NCI-H1694 treated with DMSO at 0.1 percent for 48 hours (cell line): Measurements from ENCODE around the gene STK24.

Experiments used
- DNase-seq: peaks from one replicate; lab custom pipeline; 2025; lab: John Stamatoyannopoulos, UW

Gene STK24

DNA sequence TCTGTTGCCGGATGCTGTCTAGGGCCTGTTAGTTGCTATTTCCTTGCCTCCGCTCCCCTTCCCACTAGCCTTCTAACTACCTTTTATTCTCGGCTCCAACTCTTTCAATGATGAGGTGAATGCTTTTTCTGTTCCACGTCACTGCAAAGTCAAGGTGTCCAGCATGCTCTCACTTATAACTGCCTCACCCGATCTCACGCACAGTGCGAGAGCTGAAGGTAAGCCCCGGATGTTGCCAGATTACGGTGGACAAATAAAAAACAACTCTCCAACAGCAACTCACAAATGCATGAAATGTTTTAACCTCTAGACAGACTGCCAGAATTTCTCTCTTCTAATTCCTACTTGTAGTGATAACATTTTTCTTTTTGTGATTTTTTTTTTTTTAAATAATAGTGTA is 169.9 kb downstream of the STK24 start:
- DNase-seq = no peak

DNA sequence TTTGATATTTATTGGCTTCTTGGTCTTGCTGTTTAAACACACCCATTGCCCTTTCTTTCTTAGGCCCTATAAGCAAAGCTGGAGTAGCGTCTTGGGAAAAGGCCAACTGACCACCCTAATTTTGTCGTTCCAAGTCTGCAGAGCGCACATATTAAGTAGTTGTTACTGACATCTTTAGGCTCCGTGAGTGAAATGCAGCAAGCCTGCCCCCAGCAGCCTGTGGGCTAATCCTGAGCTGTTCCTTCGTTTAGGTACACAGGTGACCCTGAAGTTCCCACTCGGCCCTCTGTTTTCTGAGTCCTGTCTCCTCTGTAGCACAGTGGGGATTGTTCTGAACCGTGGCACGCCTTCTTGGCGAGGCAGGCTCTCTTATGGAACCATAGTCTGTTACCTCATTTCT is 170.5 kb downstream of the STK24 start:
- DNase-seq = no peak

DNA sequence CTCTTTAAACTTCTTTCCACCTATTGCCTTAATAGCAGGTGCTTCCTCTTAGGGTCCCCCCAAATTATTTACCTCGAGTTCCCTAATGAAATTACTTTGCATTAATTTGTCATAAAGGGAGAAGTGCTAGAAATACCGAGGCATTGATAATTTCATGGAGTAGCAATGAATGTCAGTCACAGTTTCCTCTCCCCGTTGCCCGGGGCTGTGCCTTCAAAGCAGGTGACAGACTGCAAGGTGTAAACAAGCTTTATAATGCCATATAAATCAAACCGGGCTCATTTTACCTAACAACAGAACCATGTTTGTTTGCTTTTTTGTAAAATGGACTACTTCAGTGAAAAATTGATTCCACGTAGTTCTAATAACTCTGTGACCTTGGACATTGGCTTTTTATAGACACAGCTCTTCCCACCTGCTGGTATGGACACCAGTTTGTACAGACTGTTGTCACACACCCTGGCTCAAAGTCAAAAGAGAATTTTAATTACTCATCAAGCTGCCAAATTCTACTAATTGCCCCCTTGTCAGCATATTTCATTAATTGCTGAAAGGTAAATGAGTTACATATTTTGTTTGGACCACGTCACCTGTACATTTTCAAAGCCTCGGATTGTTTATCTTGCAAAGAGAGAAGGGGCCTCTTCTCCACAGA is 171.1 kb downstream of the STK24 start:
- no peak for DNase-seq

DNA sequence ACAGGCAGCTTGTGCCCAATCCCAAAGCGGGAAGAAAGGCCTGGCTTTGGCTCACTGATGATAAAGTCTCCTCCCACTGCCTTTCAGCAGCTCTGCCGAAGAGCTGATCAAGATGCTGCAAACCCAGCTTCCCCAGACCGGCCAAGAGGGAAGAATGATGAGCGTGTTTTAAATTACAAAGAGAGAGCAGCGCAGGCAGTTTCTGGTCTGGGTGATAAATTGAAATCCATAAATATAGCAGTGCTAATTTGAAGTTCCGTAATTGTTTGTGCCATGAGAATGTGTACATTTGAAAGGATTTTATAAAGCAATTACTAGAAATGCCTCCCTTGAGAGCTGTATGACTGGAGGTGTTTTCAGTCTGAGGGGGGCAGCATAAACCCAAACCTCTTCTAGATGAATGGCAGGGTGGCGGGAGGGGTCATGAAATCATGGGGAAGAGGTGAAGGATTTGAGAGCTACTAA is 171.8 kb downstream of the STK24 start:
- DNase-seq = no peak

DNA sequence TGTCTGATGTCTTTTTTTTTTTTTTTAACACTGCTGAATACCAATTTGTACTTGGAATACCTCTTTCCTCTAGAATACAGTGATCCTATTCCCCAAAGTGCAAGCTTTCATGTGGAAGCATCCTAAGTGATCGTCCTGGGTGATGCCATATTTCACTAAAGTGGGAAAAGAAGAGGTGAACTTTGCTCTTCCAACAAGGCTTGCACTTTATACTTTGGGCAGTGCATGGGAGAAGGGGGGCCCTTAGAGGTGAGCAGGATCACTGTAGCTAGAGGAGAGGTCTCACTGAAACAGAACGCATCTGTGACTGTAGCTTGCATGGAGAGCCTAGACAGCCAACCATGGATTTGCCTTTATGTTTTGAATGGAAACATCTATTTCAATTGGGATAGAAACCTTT is 173.8 kb downstream of the STK24 start:
- no peak for DNase-seq

DNA sequence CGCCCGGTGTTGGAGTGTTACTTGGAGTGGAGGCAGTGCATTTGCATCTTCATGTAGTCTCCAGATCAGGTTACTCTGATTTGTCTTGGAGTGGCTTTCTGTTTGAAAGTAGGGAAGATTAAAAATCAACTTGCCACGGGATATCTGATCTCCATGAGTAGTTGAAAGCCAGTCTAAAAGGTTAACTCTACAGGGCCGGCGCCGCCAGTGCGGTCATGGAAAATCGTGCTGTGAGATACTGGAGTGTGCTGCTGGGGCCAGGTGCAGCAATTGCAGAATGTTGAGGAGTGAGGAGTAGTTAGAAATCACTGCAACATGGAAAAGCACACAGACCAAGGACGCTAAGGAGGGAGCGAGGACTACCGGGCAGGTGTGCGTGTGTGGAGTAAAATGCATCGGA is 175.0 kb downstream of the STK24 start:
- DNase-seq = no peak

DNA sequence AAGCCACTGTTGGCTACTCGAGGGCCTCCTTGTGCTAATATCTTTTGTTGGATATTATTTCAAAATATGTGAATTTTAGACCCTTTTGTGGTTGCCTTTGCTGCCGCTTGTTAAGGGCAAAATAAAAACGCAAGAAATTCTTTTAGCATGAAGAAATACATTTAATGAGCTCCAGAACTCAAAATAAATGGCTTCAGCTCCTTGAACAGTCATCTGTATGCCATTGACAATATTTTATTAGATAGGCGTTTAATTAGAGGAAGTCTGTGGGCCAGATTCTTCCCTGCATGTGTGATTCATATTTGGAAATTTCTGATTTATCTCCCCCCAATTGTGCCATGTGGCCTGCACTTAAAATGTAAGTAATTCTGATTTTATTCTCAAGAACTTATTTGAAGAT is 177.2 kb downstream of the STK24 start:
- no peak for DNase-seq

DNA sequence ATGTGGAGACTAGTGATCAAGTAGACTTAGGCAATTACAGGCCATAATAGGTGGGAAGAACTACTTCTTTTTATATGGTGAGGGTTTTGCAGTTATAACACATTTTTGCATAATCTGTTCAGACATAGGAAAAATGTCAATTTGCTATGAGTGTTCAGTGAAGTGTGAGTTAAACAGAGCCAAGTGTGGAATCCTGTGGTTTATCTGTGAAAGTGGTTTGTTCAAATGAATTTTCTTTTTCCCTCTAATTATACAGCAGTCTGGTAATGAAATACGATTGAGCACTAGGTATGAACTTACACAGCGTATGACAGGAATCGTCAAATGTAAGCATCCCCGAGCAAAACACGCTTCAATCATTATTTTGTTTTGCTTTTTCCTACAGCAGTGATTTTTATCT is 178.3 kb downstream of the STK24 start:
- DNase-seq = no peak

DNA sequence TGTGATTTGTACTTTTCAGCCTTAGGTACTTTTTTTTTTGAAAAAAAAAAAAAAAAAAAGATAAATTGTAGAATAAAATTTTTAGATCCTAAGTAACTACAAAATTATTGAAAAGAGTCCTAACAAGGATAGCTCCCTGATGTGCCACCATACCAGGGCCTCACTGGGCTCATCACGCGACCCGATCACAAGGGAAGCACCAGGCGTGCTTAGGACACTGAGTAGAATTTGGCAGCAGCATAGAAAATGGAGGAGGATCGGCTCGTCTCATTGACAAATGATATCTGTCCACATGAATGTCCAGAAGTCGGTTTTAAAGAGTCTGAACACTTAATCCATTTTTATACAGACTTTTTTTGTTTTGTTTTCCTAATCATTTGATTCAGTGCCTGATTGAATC is 179.0 kb downstream of the STK24 start:
- no peak for DNase-seq

DNA sequence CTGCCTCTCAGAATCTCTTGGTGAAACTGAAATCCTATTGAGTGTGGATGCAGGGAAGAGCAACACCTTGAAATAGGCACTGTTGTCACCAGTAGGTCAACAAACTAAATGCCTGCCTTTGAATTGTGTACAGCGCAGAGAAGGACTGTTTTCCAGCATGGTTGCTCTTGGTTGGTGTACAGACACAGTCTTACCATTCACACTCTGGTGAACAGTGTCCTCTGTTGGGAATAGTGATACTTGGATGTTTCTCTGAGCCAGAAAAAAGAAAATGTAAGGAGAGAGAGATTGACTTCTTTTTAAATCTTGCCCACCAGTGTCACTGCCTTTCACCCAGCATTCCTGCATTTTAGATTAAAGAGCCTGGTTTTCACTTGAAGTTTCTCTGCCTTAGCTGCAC is 179.7 kb downstream of the STK24 start:
- no peak for DNase-seq

DNA sequence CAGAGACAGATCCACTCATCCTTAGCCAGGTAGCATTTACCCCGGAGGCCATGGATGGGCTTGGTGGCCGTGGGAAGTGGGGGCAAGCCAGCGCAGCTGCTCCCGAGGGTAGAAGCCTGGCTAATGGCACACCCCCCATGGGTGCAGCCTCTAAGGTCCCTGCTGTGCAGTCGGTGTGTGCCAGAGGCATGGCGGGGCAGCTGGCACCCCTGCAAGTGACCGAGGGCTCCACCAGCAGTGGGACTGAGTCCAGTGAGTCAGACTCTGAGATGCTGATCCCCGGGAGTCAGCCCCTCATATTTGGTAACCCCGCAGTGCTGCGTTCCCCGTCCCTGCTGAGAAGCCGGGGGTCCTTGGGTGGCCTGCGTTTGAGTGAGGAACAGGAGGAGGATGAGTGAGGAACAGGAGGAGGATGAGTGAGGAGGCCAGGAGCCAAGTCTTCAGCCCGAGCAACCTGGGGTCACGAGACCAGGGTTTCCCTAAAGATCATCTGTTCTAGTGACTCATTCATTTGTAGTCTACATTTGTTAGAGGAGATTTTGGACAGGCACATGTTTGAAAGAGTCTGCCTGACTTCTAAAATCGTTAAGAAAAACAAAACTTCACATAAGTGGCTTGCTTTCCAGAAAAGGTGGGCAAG is 180.7 kb downstream of the STK24 start:
- no peak for DNase-seq
